AG04450 (cell line): ENCODE results near the gene ARSI. TPM values are rescaled to one million over a fixed set of nuclear protein-coding genes. Genes with fewer than 3 reads are reported as not detected.
A peak's percentile ranks its signal among the peaks of the same experiment; 100 is the strongest.

Experiments
- CTCF ChIA-PET: fragments of 300-600, 350-600 bp; formaldehyde crosslinking; extraction: SDS; loops from one replicate; lab custom pipeline; 2022; ENCODE audit warnings: antibody characterized with exemption, inconsistent platforms; lab: Charles Lee
- POLR2A ChIA-PET: fragments of 350-600 bp; formaldehyde crosslinking; extraction: SDS; loops from one replicate; lab custom pipeline; 2021; ENCODE audit warnings: antibody characterized with exemption, inconsistent platforms; lab: Yijun Ruan, JAX
- DNase-seq: peaks from one replicate; pipeline ENCODE4 v3.0.0-alpha.2; 2011; ENCODE audit warnings: low read depth, low spot score
- H3K27ac ChIP-seq: one replicate; pipeline ENCODE4 v1.5.1; 2012; ENCODE audit warnings: low read depth, low read length, control low read depth
- H3K27me3 ChIP-seq: one replicate; pipeline ENCODE4 v1.6.0; 2012; ENCODE audit warnings: low read length; ENCODE audit not compliant: control insufficient read depth, insufficient read depth
- H3K4me3 ChIP-seq: 2 replicates; pipeline ENCODE4 v1.5.1; 2011; ENCODE audit warnings: mild to moderate bottlenecking, low read depth, low read length, control low read depth
- H3K9me3 ChIP-seq: 2 replicates; pipeline ENCODE4 v1.5.1; 2012; ENCODE audit warnings: low read length; ENCODE audit not compliant: control insufficient read depth, insufficient read depth
- polyA plus RNA-seq: library from polyadenylated mRNA; depleted of rRNA; stranded (reverse); fragments of >200 nt; gene quantifications from 2 replicates; pipeline ENCODE4 v1.2.3, GENCODE V29; 2011
- TF ChIP-seq, protein P1 (sequence below): IDR thresholded peaks from 2 replicates; pipeline ENCODE4 v1.5.1; 2011; ENCODE audit warnings: low read depth, low read length, control low read depth, inconsistent platforms

Gene ARSI
- polyA plus RNA-seq, 1 experiment, result 11.3 TPM

DNA sequence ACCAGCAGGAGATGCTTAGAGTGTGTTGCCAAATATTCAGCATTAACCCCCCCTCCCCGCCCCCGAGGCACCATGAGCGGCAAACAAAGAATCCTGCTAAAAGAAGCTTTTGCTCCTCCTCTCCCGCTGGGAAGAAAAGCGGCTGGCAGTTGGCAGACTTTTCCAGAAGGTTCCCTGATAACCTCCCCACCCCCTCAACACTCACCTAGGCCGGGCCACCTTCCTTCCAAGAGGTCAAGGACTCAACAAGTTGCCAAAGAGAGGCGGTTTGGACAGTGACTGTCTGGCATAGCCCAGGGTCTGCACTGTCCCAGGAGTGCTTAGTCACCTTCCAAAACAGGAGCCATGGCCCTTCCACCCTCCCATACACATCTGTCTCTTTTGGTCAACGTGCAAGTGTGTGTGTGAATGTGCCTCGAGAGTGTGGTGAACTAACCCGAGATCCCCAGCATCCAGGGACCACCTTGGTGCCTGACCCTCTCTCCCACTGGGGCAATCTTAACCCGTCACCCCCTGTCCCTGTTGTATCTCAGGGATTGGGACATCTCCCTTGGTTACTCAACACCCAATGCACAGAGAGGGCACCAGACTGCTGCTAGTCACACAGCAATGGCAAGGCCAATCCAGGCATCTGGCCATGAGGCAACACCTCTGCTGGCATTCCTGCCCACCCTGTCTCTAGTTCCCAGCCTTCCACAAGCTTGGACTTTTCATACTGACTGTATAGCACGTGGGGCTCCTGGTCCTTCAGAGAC is 32.0 kb downstream of the ARSI start:
- TF ChIP-seq, protein P1, sequence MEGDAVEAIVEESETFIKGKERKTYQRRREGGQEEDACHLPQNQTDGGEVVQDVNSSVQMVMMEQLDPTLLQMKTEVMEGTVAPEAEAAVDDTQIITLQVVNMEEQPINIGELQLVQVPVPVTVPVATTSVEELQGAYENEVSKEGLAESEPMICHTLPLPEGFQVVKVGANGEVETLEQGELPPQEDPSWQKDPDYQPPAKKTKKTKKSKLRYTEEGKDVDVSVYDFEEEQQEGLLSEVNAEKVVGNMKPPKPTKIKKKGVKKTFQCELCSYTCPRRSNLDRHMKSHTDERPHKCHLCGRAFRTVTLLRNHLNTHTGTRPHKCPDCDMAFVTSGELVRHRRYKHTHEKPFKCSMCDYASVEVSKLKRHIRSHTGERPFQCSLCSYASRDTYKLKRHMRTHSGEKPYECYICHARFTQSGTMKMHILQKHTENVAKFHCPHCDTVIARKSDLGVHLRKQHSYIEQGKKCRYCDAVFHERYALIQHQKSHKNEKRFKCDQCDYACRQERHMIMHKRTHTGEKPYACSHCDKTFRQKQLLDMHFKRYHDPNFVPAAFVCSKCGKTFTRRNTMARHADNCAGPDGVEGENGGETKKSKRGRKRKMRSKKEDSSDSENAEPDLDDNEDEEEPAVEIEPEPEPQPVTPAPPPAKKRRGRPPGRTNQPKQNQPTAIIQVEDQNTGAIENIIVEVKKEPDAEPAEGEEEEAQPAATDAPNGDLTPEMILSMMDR, result no peak
- ChIA-PET POLR2A (interaction anchor here (0.5 kb wide), 1 partner anchor 1414 kb away, joined by 3 read pairs; no protein-coding TSS in a partner anchor), CTCF (interaction anchor here (0.7 to 5.7 kb wide), 2 partner anchors 24 to 80 kb away, joined by 4 to 43 read pairs; no protein-coding TSS in a partner anchor)
- no peak overlapping the region for H3K4me3 ChIP-seq
- DNase-seq, result no peak
- H3K9me3 ChIP-seq, result no peaks in the 10 kb centered on the region
- H3K27me3 ChIP-seq, result no peaks in the 10 kb centered on the region
- H3K27ac ChIP-seq, result peak overlapping the region; percentile 11

DNA sequence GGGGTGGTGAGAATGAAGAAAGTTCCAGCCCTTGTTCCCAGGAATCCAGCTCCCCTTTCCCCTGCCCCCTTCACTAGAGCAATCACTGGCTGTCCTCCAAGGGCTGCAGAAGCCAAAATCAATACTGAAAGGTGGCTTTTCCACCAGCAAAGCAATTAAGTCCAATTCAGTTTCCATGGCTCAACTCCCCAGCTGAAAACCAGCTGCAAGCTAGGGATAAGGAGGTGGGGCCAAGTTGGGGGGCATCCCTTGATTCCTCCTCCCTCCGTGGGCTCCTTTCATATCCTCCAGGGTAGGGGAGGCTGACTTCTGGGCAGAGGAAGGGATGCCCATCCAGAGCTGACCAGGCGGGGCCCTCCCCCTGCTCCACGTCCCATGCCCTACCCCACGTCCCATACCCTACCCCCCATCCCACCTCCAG is 35.8 kb downstream of the ARSI start:
- Histone ChIP-seq H3K27me3 (no peaks in the 10 kb centered on the region), H3K27ac (no peak overlapping the region), H3K4me3 (no peak overlapping the region), H3K9me3 (no peaks in the 10 kb centered on the region)
- TF ChIP-seq, protein P1, result no peak
- ChIA-PET POLR2A (no interaction called here), CTCF (interaction anchor here (1.2 kb wide), 1 partner anchor 32 kb away, joined by 3 read pairs; no protein-coding TSS in a partner anchor)
- no peak for DNase-seq

DNA sequence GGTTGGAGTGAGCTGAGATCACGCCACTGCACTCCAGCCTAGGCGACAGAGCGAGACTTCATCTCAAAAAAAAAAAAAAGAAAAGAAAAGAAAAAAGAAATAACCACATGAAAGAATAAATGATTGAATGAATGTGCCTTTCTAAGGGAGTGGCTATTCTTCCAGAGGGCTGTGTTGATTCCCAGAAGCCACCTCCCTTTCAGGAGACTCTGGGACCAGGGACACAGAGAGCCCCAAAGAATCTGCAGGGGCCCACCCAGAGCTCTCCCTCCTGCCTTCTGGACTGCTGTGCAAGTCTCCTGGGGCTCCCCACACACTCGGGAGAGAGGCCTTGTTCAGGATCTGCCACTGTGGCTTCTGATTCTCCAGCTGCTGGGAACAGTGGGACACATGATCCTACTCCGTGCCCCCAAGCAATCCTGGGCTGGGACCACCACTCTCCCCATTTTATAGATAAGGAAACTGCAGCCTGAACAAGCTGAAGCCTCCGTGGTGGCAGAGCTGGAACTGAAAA is 36.8 kb downstream of the ARSI start:
- Histone ChIP-seq H3K27me3 (no peaks in the 10 kb centered on the region), H3K9me3 (no peaks in the 10 kb centered on the region), H3K27ac (no peak overlapping the region), H3K4me3 (no peak overlapping the region)
- ChIA-PET POLR2A (no interaction called here), CTCF (interaction anchor here (1.2 kb wide), 1 partner anchor 33 kb away, joined by 3 read pairs; no protein-coding TSS in a partner anchor)
- DNase-seq, result no peak
- TF ChIP-seq, protein P1, result no peak

DNA sequence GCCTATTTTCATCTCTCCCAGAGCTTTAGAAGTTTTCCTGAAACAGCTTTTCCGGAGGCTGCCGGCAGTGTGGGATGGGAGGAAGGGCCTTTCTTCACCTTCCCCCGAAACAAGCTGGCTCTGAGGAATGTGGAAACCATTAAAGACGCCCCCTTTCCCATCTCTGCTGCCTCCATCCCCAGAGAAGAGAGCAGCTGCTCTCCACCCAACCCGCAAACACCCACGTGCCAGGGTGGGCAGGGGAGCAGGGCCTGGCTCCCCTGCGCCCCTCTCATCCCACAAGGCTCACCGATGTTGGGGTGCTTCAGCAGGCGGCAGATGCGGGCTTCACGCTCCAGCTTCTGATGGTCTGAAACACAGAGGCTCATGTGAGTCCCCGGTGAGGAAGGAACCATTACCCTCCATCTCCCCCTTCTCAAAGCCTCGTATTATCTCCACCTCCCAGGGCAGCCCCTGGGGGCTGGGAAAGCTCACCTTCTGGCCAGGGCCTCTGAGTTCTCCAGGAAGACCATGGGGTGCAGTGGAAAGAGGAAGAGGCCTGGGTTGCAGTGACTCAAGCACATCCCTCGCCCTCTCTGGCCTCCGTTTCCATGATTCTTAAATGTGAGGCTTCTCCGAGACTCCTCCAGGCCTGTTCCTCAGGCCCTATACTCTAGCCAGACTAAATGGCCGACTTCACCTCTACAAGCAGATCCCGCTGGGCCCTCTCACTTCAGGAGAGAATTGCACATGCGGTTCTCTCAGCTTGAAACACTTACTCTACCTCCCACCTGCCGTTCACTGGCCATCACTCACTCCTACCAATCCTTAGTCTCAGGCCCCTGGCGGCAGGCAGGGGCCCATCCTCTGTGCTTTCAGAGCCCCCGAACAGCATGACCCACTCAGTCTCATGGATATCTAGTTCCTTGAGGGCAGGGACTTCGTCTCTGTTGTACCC is 37.8 kb downstream of the ARSI start:
- no peak for DNase-seq
- ChIA-PET POLR2A (no interaction called here), CTCF (no interaction called here)
- H3K27ac ChIP-seq, result peak overlapping the region; percentile 61
- H3K9me3 ChIP-seq, result no peaks in the 10 kb centered on the region
- TF ChIP-seq, protein P1, result no peak
- no peaks in the 10 kb centered on the region for H3K27me3 ChIP-seq
- no peak overlapping the region for H3K4me3 ChIP-seq
